Endothelial cell of umbilical vein (primary cell): ENCODE results near the gene EML6. TPM values are rescaled to one million over a fixed set of nuclear protein-coding genes. Genes with fewer than 3 reads are reported as not detected.

Experiments used
- BruUV-seq: library from RNA; stranded (reverse); fragments of 400-500 nt; replicated peaks from 2 replicates; lab custom pipeline; 2021; lab: Mats Ljungman, UMichigan
- CTCF ChIA-PET: fragments of 300-600, 350-600 bp; sonication (Branson Sonifier 250); formaldehyde crosslinking; loops from one replicate; lab custom pipeline; 2021; ENCODE audit warnings: antibody characterized with exemption, inconsistent platforms; lab: Charles Lee
- POLR2A ChIA-PET: fragments of 300-600, 350-600 bp; sonication (Branson Sonifier 250); formaldehyde crosslinking; loops from one replicate; lab custom pipeline; 2021; ENCODE audit warnings: antibody characterized with exemption, inconsistent platforms; lab: Charles Lee
- DNase-seq: peaks from one replicate; pipeline ENCODE4 v3.0.0-alpha.2; 2011; ENCODE audit warnings: low read depth, low spot score
- FAIRE-seq: peaks from 2 replicates; lab custom pipeline; 2011; peaks lifted over from hg19 to GRCh38; lab: Jason Lieb, UNC
- H2AFZ ChIP-seq: 2 replicates; pipeline ENCODE4 v1.6.0; 2012; ENCODE audit warnings: low read depth, low read length, control low read depth, inconsistent platforms
- H3K27ac ChIP-seq: 2 replicates; pipeline ENCODE4 v1.5.1; 2011; ENCODE audit warnings: low read depth, mild to moderate bottlenecking, control low read depth, low read length, moderate library complexity; ENCODE audit not compliant: insufficient read depth
- H3K27me3 ChIP-seq, 2 experiments: 2 replicates each; pipeline versions ENCODE4 v1.6.0 to v1.6.1; 2011; ENCODE audit warnings: low read length in 2 of 2, mixed read lengths in 1 of 2; ENCODE audit not compliant: control insufficient read depth in 2 of 2, insufficient read depth in 2 of 2
- H3K36me3 ChIP-seq, 2 experiments: 2 replicates in 1 of 2; 3 replicates in 1 of 2; pipeline ENCODE4 v1.5.1; 2011; ENCODE audit warnings: low read length in 2 of 2, mild to moderate bottlenecking in 1 of 2, moderate library complexity in 1 of 2; ENCODE audit not compliant: control insufficient read depth in 2 of 2, insufficient read depth in 2 of 2; ENCODE audit errors: extremely low read depth in 1 of 2
- H3K4me1 ChIP-seq: 3 replicates; pipeline ENCODE4 v1.5.1; 2011; ENCODE audit warnings: mild to moderate bottlenecking, low read length; ENCODE audit not compliant: control insufficient read depth, insufficient read depth; ENCODE audit errors: extremely low read depth
- H3K4me2 ChIP-seq: 2 replicates; pipeline ENCODE4 v1.6.1; 2011; ENCODE audit warnings: low read length, control low read depth, mixed read lengths; ENCODE audit not compliant: insufficient read depth
- H3K4me3 ChIP-seq, 3 experiments: fragments of 200-600 bp in 1 of 3; sonication (generic), shearing (Covaris generic) in 1 of 3; replicated peaks in 1 of 3; 2 replicates each; pipeline ENCODE4 v1.5.1; 2011 to 2016; ENCODE audit warnings: control low read depth in 3 of 3, low read length in 3 of 3, mild to moderate bottlenecking in 2 of 3, inconsistent platforms in 1 of 3, low read depth in 1 of 3, moderate library complexity in 1 of 3; ENCODE audit not compliant: insufficient read depth in 1 of 3
- H3K79me2 ChIP-seq: 2 replicates; pipeline ENCODE4 v1.6.0; 2012; ENCODE audit warnings: low read length, inconsistent platforms; ENCODE audit not compliant: control insufficient read depth, insufficient read depth
- H3K9ac ChIP-seq: replicated peaks from 2 replicates; pipeline ENCODE3; 2011; ENCODE audit warnings: low read length, control low read depth; ENCODE audit not compliant: insufficient read depth; ENCODE audit errors: extremely low read depth
- H3K9me1 ChIP-seq: replicated peaks from 3 replicates; pipeline ENCODE4 v1.6.0; 2011; ENCODE audit warnings: mild to moderate bottlenecking, low read length; ENCODE audit not compliant: control insufficient read depth, insufficient read depth; ENCODE audit errors: extremely low read depth
- H3K9me3 ChIP-seq: replicated peaks from 2 replicates; pipeline ENCODE4 v1.5.1; 2012; ENCODE audit warnings: low read length, inconsistent platforms; ENCODE audit not compliant: control insufficient read depth, insufficient read depth
- H4K20me1 ChIP-seq: replicated peaks from 2 replicates; pipeline ENCODE3; 2011; ENCODE audit warnings: mild to moderate bottlenecking, low read length; ENCODE audit not compliant: control insufficient read depth, insufficient read depth; ENCODE audit errors: extremely low read depth
- FOS ChIP-seq: IDR thresholded peaks from 2 replicates; pipeline ENCODE4 v1.6.1; 2011; ENCODE audit warnings: mild to moderate bottlenecking, low read length, moderate library complexity, borderline replicate concordance; ENCODE audit not compliant: insufficient read depth
- JUN ChIP-seq: IDR thresholded peaks from 2 replicates; pipeline ENCODE4 v1.6.1; 2011; ENCODE audit warnings: borderline replicate concordance, low read depth; ENCODE audit not compliant: insufficient read length, insufficient read depth
- MAX ChIP-seq: IDR thresholded peaks from 2 replicates; pipeline ENCODE4 v1.6.1; 2011; ENCODE audit not compliant: insufficient read depth, insufficient read length
- MYC ChIP-seq: IDR thresholded peaks from one replicate; pipeline ENCODE4 v1.6.1; 2011; ENCODE audit warnings: mild to moderate bottlenecking, low read depth, low read length
- dilution Hi-C: fragments of 300-500 bp; cut with MboI; formaldehyde crosslinking; loops from one replicate; pipeline ENCODE4 v1.15.0; 2019; ENCODE audit warnings: low sequenced_read_pairs; ENCODE audit not compliant: extremely low pct_ligation_motif_present
- intact Hi-C: fragments of 100-400 bp; cut with micrococcal nuclease; formaldehyde crosslinking; loops from one replicate; pipeline ENCODE4 v1.10.0; 2022
- polyA plus RNA-seq, 4 experiments: library from polyadenylated mRNA; depleted of rRNA in 3 of 4; stranded (reverse) in 3 of 4; unstranded in 1 of 4; fragments of >200 nt; gene quantifications; 2 replicates each; pipeline versions ENCODE4 v1.2.1 to v1.2.3, GENCODE V29; 2011 to 2012; ENCODE audit warnings: missing spikeins in 1 of 4
- total RNA-seq: library from RNA; stranded (reverse); gene quantifications from 2 replicates; pipeline ENCODE4 v1.2.3, GENCODE V29; 2021

The EML6 gene
- total and polyA plus RNA-seq, 2 donors (not counting 3 experiments of a cell fraction or from before 2014, with no cell fraction given), result 0.79 to 2.1 TPM

DNA sequence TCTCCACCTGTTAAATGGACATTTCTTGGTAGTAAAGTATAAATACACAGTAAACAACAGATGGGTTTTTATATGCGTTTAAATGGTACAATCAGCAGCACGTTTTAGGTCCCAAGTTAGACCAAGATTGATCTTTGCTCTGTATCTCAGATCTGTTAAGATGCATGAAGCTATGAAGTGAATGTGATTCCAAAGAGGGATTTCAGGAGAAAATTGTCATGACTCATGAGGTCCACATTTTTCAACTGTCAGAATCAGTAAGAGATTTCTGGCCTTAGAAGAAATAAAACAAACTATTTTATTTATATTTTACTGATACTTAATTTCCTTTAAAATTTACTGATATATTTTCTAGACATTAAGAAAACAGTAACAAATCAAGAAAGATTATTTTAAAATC lies 142.7 kb downstream of the EML6 start:
- FAIRE-seq, result no peak
- POLR2A ChIA-PET, result no interaction called here
- dilution Hi-C loops, result no loop called here

GRCh38 chr2:54866868-54867267 lies 143.4 kb downstream of the EML6 start:
- DNase-seq, result no peak
- ChIA-PET CTCF (interaction anchor here (1.0 kb wide), 1 partner anchor 35 kb away, joined by 3 read pairs; no protein-coding TSS in a partner anchor), POLR2A (no interaction called here)
- intact Hi-C loops, result no loop called here
- H3K4me3 ChIP-seq, result no peak overlapping the region
- no peaks in the 10 kb centered on the region for H3K9me1 ChIP-seq
- H3K36me3 ChIP-seq, result no peaks in the 10 kb centered on the region
- BruUV-seq, result no TSS peak
- TF ChIP-seq JUN (no peak), MAX (no peak)
- no peak overlapping the region for H3K27ac ChIP-seq
- dilution Hi-C loops, result no loop called here
- no peak for FAIRE-seq
- no peak overlapping the region for H3K4me2 ChIP-seq
- H4K20me1 ChIP-seq, result no peaks in the 10 kb centered on the region
- no peaks in the 10 kb centered on the region for H3K79me2 ChIP-seq
- no peaks in the 10 kb centered on the region for H3K9me3 ChIP-seq
- no peak overlapping the region for H3K9ac ChIP-seq
- H3K4me1 ChIP-seq, result no peaks in the 10 kb centered on the region
- peaks cover 3 to 5% of the 10 kb centered on the region in 2 experiments for H3K27me3 ChIP-seq
- no peak overlapping the region for H2AFZ ChIP-seq

More for the DNA sequence above, 142.7 kb downstream of the EML6 start:
- no peaks in the 10 kb centered on the region for H3K9me1 ChIP-seq
- H3K4me2 ChIP-seq, result no peak overlapping the region
- CTCF ChIA-PET, result no interaction called here
- no peak for DNase-seq
- no peaks in the 10 kb centered on the region for H3K36me3 ChIP-seq
- H3K4me3 ChIP-seq, result no peak overlapping the region
- intact Hi-C loops, result no loop called here
- BruUV-seq, result no TSS peak
- TF ChIP-seq MYC, result no peak
- no peak for TF ChIP-seq FOS
- H4K20me1 ChIP-seq, result no peaks in the 10 kb centered on the region
- peaks cover 3 to 5% of the 10 kb centered on the region in 2 experiments for H3K27me3 ChIP-seq
- H3K9me3 ChIP-seq, result no peaks in the 10 kb centered on the region
- no peak overlapping the region for H2AFZ ChIP-seq
- no peak overlapping the region for H3K9ac ChIP-seq
- H3K79me2 ChIP-seq, result no peaks in the 10 kb centered on the region
- no peak overlapping the region for H3K27ac ChIP-seq
- no peaks in the 10 kb centered on the region for H3K4me1 ChIP-seq
